HG02970 (cell line): ENCODE measurements around the gene GPR151.

Experiments
- ATAC-seq: cut with Tn5 transposase; IDR thresholded peaks from one replicate; pipeline ENCODE4 v1.9.1; 2021; ENCODE audit warnings: mild to moderate bottlenecking, moderate library complexity, moderate number of reproducible peaks; ENCODE audit not compliant: unreplicated experiment, low FRiP score

GPR151 gene

GRCh38 chr5:146521403-146522106 lies 5.6 kb upstream of the GPR151 start:
- no peak for ATAC-seq

GRCh38 chr5:146520731-146521130 lies 4.7 kb upstream of the GPR151 start:
- no peak for ATAC-seq

- ATAC-seq: no peak
Observed at GRCh38 chr5:146519554-146519953, 3.6 kb upstream of the GPR151 start.

GRCh38 chr5:146515473-146516150 lies 378 bp downstream of the GPR151 start:
- ATAC-seq: no peak

GRCh38 chr5:146514575-146514974 lies 1.4 kb downstream of the GPR151 start:
- ATAC-seq: no peak

GRCh38 chr5:146513462-146513861 lies 2.5 kb downstream of the GPR151 start:
- no peak for ATAC-seq

DNA sequence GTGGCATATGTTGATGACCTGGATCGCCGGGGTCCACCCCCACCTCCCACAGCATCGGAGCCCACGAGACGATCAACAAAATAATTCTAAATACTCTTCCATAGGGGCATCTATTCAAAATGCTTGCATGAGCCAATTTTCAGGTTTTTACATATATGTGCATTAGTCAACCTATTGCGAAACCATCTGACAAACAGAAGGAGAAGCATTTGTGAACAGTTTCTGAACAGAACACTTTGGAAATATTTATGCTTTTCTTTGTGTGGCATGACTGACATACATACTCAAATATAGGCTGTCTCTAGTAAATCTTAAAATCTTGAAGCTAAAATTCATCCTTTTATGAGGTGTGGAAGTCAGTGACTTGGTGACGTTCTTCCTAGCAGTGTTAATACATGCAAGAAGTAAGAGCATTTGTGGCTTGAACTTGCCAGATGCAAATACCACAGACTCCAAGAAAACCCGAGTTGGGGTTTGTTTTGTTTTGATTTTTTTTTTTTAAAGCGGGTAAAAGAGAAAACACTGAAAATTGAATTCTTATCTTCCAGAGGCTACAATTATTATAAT lies 5.3 kb downstream of the GPR151 start:
- no peak for ATAC-seq

DNA sequence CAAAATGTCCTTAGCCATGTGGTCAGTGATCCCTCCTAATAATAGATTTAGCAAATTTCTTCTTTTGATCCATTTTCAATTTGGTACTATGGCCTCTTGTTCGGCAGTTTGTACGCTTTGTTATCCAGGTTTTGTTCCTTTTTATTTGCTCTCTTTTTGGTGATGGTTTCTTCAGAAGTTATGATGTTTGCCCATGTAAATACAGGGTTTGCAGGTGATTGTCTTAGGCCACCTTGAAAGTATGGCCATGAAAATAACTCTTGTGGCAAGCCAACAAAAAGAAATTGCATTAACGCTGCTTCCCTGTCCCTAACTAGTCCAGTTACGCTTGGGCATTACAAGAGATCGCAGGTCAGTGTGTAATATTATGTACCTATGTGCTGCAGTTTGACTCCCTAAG lies 8.6 kb downstream of the GPR151 start:
- ATAC-seq: no peak

DNA sequence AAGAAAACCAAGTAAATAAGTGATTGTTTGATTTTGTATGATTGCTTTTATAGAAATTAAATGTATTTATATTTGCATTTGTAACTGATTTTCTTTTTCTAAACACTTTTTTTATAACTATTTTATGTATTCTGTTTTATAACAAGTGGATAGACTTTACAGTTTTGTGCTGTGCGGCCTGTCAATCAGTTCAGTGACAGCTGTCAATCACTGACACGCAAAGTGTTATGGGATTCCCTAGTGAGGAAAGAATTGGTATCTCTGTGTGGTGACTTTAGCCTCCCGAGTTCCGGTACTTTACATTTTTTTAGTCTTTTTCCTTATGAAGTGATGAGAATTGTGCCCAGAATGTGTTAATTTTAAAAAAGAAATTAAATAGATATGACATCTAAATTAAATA lies 16.3 kb downstream of the GPR151 start:
- no peak for ATAC-seq

GRCh38 chr5:146494656-146495055 lies 21.3 kb downstream of the GPR151 start:
- ATAC-seq: no peak

- no peak for ATAC-seq
Observed at GRCh38 chr5:146490089-146490843, 25.7 kb downstream of the GPR151 start.

- no peak for ATAC-seq
Observed at GRCh38 chr5:146484714-146485391, 31.1 kb downstream of the GPR151 start.

- no peak for ATAC-seq
Observed at GRCh38 chr5:146482775-146483174, 33.2 kb downstream of the GPR151 start.

- no peak for ATAC-seq
Observed at GRCh38 chr5:146475906-146476305, 40.1 kb downstream of the GPR151 start.

DNA sequence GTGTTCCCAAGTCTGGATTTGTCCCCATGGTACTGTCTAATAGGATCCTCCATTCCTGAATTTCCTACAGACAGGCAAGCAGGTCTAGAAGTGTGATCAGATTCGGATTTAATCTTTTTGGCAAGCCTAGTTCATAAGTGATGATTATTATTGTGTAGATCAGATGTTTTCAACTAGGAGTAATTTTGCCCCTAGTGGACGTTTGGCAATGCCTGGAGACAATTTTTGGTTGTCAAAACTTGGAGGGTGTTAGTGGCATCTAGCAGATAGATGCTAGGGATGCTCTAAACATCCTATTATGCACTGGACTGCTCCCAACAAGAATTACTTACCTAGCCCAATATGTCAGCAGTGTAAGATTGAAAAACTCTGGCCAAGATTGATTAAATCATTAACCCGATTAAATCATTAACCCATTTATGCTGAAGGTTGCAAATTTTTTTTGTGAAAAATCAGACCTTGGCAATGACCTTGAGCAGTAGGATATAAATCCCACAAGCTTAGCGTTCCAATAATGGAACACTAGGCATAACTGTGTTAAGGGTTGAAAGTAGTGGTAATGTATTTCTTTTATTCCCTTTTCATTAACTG lies 40.7 kb downstream of the GPR151 start:
- no peak for ATAC-seq

DNA sequence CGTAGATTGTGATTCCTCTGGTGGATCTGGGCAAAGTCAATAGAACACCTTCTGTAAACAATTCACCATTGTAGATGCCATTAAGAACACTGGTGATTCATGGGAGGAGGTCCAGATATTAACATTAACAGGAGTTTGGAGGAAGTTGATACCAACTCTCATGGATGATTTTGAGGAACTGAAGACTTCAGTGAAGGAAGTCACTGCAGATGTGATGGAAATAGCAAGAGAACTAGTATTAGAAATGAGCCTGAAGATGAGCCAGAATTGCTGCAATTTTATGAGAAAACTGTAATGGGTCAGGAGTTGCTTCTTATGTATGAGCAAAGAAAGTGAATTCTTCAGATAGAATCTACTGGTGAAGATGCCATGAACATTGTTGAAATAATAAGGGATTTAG lies 41.9 kb downstream of the GPR151 start:
- no peak for ATAC-seq

GRCh38 chr5:146467760-146468159 lies 48.2 kb downstream of the GPR151 start:
- no peak for ATAC-seq

DNA sequence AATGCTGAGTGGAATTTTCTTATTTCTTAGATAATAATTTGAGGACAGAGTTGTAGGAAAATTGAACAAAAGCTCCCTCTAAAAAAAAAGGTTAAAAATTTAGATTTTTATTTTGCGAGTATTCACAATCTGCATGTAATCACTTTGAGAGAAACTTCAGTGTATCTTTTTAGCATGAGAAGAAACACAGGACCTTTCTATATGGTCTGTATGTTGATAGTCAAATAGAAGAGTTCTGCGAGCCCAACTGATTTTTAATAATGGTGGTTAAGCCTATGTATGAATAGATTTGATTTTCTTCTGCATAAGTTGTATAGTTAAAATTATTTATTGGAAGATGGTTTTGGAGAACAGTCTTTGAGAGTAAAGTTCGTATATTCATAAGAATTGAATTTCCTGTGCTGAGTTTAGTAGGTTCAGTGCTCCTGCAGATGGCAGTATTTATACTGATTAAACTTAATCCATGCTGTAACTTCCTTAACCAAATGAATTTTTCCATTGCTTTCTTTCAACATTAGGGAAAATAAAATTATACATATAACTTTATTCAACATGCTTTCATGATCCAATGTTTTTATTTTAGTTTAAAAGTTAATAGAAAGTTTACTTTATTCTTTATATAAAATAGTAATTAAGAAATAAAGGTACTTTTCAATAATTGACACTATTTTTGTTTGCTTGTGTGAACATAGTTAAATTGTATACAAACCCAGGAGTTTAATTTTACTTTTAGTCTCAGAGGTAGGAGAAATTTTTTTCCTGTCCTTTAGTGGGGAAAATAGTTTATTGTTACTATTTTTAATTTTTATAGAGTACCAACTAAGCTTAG lies 49.3 kb downstream of the GPR151 start:
- no peak for ATAC-seq

DNA sequence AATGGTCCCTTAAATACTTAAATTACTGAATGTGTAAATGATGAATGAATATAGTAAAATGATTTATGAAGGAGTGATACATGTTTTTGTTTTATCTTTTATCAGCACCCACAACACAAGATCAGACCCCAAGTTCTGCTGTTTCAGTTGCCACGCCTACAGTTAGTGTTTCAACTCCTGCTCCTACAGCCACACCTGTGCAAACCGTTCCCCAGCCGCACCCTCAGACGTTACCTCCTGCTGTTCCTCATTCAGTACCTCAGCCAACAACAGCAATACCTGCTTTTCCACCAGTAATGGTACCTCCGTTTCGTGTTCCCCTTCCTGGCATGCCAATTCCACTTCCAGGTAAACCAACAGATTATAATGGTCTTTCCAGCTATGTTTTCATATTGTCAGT lies 52.5 kb downstream of the GPR151 start:
- ATAC-seq: no peak
